ENCODE measurements around the gene ZNF330.

DNA sequence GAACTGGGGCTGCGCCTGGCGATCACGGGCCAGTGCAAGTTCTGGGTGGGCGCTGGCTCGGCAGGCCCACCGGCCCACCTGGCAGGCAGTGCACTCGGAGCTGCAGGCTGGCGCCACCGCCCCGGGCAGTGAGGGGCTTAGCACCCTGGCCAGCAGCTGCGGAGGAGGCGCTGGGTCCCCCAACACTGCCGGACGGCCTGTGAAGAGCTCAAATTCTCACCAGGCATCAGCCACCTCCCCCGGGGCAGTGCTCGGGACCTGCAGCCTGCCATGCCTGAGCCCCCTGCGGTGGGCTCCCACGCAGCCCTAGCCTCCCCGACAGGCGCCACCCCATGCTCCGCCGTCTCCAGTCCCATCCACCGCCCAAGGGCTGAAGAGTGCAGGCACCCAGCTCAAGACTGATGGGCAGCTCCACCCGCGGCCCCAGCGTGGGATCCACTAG lies 7.1 kb upstream of the ZNF330 start:
- TF ChIP-seq, protein P1, sequence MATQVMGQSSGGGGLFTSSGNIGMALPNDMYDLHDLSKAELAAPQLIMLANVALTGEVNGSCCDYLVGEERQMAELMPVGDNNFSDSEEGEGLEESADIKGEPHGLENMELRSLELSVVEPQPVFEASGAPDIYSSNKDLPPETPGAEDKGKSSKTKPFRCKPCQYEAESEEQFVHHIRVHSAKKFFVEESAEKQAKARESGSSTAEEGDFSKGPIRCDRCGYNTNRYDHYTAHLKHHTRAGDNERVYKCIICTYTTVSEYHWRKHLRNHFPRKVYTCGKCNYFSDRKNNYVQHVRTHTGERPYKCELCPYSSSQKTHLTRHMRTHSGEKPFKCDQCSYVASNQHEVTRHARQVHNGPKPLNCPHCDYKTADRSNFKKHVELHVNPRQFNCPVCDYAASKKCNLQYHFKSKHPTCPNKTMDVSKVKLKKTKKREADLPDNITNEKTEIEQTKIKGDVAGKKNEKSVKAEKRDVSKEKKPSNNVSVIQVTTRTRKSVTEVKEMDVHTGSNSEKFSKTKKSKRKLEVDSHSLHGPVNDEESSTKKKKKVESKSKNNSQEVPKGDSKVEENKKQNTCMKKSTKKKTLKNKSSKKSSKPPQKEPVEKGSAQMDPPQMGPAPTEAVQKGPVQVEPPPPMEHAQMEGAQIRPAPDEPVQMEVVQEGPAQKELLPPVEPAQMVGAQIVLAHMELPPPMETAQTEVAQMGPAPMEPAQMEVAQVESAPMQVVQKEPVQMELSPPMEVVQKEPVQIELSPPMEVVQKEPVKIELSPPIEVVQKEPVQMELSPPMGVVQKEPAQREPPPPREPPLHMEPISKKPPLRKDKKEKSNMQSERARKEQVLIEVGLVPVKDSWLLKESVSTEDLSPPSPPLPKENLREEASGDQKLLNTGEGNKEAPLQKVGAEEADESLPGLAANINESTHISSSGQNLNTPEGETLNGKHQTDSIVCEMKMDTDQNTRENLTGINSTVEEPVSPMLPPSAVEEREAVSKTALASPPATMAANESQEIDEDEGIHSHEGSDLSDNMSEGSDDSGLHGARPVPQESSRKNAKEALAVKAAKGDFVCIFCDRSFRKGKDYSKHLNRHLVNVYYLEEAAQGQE (IDR thresholded peaks at IDR 0.05; ENCODE audit: insufficient replicate concordance, low read depth), result no peak
- TF ChIP-seq, protein P2, sequence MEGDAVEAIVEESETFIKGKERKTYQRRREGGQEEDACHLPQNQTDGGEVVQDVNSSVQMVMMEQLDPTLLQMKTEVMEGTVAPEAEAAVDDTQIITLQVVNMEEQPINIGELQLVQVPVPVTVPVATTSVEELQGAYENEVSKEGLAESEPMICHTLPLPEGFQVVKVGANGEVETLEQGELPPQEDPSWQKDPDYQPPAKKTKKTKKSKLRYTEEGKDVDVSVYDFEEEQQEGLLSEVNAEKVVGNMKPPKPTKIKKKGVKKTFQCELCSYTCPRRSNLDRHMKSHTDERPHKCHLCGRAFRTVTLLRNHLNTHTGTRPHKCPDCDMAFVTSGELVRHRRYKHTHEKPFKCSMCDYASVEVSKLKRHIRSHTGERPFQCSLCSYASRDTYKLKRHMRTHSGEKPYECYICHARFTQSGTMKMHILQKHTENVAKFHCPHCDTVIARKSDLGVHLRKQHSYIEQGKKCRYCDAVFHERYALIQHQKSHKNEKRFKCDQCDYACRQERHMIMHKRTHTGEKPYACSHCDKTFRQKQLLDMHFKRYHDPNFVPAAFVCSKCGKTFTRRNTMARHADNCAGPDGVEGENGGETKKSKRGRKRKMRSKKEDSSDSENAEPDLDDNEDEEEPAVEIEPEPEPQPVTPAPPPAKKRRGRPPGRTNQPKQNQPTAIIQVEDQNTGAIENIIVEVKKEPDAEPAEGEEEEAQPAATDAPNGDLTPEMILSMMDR (IDR thresholded peaks at IDR 0.05; ENCODE audit: insufficient read depth, low read length), result no peak
- TF ChIP-seq POLR2AphosphoS5 (IDR thresholded peaks at IDR 0.05; ENCODE audit: low read depth) (no peak), SPI1 (IDR thresholded peaks at IDR 0.05; ENCODE audit: borderline replicate concordance, low read depth) (no peak), GABPA (IDR thresholded peaks at IDR 0.05; ENCODE audit: low read depth) (no peak)

Measured in HL-60 (cell line).